ENCODE data around the gene CDK9.
"Not testable (repeated sequence)": the region's sequence is repeated elsewhere in the genome, so short reads cannot be mapped to it uniquely, and the experiment has no call there.

CDK9 gene
- 86.1 reads per million, percentile 80 among the genes with 10 or more reads in this experiment for total RNA-seq

DNA sequence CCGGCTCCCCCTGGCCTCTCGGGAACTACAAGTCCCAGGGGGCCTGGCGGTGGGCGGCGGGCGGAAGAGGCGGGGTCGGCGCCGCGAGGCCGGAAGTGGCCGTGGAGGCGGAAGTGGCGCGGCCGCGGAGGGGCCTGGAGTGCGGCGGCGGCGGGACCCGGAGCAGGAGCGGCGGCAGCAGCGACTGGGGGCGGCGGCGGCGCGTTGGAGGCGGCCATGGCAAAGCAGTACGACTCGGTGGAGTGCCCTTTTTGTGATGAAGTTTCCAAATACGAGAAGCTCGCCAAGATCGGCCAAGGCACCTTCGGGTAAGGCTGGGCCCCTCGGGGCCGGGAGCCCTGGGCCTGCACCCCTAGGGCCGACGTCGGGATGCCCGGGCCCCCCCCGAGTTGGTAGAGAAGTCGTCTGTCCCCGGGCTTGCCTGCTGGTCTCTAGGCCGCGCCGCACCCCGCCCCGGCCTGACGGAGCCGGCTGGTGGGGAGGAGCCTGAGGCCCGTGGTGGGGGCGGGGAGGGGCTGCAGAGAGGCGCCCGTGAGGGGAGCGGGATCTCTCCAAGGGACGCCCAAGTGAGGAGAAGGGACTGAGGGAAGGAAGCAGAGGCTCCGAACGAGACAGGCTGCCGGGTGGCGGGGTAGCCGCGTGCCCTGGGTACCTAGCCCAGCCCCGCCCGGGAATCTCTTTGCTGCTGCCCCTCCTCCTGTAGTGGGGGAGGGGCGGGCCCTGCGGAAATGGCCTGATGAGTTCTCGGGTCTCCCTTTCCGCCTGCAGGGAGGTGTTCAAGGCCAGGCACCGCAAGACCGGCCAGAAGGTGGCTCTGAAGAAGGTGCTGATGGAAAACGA, at the start of gene CDK9:
CDK9 (plus strand) TSS at position 102 of the 840 bp plus-strand sequence; CDS start at position 217, 115 bp downstream.
- peak; percentile 89 for DNase-seq

DNA sequence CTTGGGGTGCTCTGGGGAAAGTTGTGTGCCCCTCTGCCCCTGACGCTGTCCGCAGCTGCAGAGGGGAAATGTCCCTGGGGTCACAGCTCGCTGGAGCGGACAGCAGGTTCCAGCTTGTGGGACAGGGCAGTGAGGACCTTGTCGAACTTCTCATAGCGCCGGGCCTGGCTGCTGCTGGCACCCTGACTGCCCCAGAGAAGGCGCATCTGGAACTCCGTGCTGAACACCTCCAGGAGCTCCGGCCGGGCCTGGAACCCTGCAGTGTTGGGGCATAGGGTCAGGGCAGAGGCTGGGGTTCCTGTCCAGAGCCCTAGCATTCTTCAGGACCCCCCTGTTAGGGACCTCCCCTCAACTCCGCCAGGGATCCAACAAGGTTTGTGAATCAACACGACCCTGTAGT, 47.2 kb upstream of the CDK9 start:
- no peak for DNase-seq

DNA sequence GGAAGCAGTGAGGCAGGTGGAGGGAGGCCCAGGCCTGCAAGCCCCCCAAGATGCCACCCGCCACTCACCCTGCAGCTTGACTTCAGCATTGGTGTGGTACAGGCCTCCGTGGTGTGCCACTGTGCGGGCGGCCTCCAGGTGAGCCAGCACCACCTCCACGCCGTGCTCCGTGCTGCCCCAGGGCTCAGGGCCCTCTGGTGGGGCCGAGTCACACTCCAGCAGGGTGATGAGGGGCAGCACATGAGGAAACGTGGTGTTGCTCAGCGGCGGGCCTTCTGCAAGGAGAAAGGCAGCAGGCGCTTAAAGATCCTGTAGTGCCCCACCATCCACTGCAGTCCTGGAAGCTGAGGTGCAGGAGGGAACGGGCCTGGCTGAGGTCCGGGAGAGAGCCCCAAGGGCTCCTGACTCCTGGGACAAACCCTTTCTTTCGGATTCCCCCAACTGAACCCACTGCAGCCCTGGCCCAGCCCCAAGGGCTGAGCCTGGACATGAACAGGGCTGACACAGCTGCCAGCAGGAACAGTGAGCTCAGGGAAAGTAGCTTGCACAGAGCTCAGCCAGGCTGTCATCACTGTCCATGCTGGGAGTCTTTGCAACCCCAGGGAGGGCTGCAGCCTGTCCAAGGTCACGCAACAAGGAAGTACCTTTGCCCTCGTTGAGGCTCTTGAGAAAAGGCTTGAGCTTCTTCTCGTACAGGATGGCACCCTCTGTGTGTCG, 46.1 kb upstream of the CDK9 start:
- DNase-seq, result no peak

DNA sequence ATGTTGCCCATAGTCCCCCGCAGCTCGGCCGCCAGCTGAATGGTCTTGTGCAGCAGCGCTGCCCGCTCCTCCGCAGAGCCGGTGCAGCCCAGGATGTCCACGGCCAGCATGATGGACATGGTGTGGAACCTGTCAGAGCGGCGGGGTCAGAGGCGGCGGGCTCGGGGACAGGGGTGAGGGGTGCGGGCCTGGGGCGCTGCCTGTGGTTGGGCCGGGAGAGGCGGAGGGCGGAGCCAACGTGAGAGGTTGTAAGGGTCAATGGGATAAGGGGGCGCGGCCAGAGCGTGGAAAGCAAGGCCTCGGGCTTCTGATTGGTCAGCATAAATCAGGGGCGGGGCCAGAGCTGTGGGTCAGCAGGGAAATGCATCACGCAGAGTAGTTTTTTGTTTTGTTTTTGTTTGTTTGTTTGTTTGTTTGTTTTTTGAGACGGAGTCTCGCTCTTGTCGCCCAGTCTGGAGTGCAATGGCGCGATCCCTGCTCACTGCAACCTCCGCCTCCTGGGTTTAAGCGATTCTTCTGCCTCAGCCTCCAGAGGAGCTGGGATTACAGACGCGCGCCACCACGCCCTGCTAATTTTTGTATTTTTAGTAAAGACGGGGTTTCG, 43.9 kb upstream of the CDK9 start:
- no peak for DNase-seq

DNA sequence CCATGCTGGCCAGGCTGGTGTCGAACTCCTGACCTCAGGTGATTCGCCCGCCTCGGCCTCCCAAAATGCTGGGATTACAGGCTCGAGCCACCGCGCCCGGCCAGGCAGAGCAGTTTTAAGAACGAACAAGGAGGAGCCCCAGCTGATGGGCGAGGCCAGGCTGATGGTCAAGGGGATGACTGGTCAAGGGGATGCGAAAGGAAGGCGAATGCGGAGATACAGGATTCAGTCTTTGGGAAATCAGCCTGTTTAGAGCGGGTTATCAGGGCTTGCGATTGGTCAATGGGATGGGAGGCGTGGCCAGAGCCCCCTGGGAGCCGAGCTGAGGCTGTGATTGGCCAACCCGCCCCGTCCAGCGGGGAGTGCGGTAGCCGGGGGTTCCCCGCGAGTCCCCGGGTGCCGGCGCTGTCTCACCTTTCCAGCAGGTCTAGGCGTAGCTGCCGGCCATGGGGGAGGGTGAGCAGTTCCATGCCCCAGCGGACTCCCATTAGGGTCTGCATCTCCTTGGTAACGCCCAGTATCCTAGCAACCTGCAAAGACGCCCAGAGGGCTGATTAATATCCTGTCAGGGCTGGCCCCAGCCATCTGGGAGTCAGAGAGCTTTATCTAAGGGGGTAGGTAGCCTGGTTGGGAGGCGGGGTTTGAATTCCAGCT, 43.3 kb upstream of the CDK9 start:
- no peak for DNase-seq

DNA sequence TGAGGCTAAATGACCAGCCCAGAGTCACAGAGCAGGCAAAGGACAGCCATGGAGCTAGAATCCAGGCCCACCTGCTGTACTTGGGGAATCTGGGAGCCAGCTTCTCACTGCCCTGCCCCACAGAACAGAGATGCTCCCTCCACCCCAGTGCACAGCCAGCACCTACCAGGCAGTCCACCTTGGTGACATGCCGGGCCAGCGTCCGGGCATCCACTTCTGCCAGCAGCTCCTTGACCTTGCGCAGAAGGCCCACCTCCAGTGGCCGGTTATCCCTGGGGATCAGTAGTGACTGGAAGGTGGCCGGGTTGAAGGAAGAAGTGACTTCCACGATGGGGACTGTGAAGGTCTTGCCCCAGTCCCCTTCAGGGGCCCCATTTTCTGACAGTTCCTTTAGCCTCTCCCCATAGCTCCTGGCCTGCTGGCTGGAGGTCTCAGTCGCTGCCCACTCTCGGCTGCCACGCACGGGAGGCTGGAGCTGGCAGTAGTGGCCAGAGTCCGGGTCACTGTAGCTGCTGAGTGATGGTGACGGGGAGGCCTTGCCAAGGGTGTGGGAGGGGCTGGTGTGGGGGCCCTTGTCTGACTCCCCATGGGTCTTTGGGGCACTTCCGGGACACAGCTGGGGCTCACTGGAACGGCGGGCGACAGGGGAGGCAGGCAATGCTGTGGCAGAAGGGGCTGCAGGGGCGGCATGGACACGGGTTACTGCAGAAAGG, 41.3 kb upstream of the CDK9 start:
- DNase-seq, result no peak

DNA sequence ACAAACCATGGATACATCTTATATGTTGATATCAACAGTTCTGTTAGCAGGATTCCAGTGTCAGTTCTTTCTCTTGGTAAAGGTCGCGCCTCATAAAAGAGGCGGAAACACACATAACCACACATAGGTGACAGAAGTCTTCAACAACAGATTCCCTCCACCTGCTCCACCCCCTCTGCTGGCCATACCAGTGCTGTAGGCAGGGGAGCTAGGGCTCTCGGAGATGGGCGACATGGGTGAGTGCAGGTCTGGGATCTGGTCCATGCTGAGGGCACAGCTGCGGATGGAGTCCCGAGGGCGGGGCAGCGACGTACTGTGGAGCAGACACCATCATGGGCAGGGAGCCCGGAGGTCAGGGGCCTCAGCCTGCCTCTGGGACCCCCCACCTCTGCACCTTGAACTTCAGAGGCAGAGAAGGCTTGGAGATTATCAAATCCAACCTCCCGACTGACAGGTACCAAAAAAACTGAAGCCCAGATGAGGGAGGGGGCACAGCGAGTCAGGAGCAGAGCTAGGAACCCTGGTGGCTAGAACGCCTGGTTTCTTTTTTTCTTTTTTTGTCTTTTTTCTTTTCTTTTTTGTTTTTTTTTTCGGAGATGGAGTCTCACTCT, 38.8 kb upstream of the CDK9 start:
- no peak for DNase-seq

DNA sequence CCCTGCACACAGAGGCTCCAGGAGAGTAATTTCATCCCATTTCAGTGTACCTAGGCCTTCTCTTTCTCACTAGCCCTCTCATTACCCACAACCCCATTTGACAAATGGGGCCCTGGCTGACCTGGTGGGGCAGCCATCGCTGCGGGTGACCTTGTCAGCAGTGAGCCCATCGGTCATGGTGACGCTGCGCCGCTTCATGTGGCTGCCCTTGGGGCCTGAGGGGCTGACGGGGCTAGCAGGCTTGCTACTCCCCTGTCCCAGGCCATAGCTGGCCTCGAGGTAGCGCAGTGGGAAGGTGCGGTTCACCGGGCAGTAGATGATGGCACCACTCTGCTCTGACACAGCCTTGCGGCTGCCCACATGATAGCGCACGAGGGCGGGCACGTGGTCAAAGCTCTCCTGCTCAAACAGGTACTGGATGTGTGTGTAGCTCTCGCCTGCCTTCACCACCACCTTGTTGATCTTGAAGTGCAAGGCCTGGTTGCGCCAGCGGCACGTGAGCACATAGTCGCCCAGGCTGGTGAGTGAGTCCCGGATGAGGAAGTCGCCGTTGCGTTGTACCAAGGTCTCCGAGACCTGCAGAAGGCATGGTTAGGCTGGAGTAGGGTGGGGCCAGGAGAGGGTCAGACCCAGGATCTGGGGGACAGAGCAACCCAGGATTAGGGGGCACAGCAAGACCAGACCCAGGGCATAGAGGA, 36.6 kb upstream of the CDK9 start:
- DNase-seq, result no peak

DNA sequence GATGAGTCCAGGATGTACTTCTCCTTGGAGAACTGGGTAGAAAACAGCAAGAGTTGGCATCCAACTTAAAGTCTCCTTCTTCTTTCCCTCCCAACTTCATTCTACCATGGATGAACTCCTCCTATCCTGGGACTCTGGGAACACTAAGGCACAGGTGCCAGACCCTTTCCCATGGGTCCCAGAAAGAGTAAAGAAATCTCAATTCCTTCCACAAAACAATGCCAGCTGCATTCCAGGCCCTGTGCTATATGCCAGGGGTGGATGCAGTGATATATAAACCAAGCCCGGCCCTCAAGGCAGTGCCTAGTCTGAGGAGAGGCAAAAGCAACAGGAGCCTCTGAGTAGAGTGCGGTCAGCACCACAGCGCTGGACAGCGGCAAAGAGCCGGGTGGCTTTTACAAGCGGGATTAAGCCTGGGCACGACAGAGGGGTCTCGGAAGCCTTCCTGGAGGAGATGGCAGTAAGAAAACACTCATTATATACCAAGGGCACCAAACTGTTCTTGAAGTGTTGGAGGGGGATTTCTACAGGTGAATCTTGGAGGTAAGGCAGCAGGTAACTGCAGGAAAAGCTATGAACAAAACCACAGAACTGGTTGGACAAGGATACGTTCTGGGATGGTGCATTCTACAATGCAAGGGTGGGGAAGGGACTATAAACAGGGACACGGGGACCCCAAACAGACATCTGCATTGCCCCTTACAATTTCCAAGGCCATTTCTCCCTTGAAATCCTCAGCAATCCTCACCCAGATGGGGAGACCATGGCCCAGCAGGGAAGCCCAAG, 34.4 kb upstream of the CDK9 start:
- DNase-seq, result no peak

DNA sequence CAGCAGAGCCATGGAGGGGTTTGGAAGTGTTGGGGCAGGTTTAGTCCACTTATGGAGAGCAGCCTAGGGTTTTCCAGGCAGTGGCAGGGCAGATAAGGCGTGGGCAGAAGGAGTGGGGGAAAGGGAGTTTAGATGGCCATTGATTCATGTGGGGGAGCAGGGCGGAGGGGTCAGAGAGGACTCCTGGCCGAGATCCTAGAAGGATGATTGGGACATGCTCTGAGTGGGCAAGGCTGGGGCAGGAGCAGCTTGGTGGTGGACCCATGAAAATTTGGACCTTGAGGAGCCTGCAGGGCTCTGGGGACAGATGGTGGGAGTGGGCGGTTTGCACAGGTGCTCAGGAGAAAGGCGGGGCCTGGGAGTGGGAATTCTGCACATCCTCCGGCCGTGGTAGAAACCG, 32.7 kb upstream of the CDK9 start:
- no peak for DNase-seq

DNA sequence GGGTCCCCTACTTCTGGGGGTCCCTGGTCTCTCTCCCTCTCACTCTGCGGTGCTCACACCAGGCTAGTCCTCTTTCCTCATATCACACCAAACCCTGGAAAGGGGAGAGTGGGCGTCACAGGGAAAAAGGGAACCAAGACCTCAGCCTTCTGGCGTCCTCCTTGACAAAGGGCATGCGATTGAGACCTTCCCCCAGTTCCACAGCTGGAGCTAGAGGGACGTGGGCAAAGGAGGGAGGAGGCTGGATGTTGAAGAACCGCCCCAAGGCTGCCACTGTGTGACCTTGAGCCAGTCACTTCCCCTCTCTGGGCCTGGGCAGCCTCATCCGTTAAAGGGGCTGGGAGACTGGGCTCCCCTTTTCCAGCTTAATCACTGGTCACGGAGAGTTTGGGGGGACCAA, 32.2 kb upstream of the CDK9 start:
- no peak for DNase-seq

DNA sequence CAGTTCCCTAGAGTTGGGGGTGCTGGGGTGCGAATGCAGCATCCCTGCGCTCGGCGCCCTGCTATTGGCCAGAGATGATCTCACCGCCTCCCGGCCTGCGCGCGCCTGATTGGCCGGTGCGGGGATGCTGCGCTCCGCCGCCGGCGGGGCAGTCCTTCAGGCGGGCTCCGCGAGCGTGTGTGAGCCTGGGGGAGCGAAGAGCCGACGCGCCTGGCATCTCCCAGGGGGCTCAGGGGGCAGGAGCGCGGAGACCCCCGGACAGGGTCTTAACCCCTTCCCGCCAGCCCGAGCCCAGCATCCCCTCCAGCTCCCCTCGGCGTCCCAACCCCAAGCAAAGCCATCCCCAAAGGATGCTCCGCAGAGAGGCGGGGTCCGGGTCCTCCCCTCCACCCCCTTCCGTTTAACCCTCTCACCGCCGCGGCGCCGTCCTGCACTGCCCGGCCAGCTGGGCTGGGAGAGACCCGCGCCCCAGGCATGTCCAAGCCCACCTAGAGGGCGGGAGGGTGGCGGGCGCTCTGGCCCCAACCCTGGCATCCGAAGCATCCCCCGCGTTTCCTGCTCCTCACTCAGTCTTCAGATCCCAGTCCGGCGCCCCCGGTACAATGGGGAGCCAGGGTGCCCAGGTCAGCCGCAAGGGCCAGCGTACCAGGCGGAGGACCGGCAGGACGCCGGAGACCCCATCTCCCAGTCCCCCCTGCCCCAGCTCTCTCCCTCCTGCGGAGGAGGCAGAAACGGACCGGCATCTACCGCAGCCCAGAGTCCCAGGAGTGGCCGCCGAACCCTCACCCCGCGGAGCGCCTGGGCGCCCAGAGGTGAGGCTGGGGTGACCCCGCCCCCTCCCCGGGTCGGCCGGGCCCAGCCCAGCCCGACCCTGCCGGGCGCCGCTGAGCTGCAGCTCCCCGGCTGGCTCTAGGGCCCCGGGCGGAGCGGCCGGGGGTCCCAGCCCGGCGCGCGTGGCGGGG, 31.5 kb upstream of the CDK9 start:
- DNase-seq, result no peak

DNA sequence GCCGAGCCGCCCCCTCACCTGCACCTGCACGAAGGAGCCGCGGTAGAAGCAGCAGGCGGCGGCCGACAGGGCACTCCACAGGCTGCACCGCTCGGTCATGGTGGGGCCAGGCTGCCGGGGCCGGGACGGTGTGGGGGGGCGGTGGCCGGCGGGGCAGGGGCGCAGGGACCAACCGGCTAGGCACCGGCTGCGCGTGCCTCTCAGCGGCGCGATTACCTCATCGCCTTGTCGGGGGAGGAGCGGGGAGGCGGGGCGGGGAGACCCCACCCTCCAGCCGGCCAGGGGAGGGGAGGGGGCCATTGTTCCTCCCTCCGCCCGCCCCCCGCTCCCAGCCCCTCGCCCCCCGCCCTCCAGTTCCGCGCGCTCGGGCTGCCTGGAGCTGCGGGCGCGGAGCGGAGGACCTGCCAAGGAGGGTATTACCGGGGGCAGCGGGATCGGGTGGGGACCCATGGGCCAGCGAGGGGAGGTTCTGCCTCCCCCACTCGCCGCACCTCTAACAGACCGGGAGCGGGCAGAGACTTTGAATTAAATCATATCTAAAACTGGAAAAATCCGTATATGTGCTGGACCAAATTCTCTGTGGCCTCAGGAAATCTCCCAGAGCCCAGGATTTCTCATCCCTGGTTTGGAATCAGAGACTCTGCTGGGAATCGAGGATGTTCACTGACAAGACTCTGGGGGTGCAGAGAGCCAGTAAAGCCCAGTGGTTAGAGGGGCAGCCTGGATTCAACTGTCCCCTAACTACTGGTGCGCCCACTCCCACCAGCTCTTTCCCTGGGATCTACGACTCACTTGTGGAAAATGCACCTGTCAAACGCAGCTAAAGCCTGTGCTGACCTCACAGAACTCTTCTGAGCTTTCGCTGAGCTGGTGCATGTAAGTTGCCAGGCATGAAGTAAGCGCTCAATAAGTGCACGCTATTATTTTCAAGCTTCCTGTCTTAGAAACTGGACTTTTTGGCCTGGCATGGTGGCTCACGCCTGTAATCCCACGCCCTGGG, 30.5 kb upstream of the CDK9 start:
- DNase-seq, result no peak

DNA sequence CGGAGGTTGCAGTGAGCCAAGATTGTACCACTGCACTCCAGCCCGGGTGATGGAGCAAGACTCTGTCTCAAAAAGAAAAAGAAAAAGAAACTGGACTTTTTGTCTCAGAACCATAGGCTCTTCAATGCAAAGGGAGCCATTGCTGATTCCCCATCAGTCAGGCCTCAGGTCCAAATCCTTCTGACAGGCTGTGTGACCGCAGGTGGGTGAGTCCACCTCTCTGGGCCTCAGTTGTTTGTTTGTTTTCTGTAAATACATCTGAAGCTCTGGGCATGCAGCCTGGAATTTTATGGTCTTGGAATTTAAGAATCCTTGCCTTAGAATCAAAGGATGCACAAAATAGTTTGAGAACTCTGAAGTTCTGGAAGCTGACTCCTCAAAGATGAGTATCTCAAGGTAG, 29.6 kb upstream of the CDK9 start:
- DNase-seq, result no peak

DNA sequence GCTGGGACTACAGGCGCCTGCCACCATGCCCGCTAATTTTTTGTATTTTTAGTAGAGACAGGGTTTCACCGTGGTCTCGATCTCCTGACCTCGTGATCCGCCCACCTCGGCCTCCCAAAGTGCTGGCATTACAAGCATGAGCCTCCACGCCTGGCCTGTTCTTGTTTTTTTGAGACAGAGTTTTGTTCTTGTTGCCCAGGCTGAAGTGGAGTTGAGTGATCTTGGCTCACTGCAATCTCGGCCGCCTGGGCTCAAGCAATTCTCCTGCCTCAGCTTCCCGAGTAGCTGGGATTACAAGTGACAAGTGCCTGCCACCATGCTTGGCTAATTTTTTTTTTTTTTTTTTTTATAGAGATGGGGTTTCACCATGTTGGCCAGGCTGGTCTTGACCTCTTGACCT, 29.1 kb upstream of the CDK9 start:
- not testable (repeated sequence) for DNase-seq

DNA sequence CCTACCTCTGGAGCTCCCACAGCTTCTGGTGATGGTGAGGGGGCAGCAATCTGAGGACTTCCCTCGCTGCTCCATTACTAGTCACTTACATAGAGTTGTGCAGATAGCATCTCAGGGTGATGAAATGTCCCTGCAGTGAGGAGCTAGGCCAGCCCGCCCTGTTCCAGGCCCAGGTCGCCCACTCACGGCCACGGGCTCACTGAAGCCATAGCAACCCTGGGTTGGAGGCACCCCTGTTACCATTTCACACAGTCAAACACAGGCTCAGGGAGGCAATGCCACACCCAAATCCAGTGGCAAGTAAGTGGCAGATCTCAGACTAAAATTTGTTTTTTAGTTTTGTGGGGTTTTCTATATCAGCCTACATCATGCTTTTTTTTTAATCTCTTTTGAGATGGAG, 27.0 kb upstream of the CDK9 start:
- no peak for DNase-seq

DNA sequence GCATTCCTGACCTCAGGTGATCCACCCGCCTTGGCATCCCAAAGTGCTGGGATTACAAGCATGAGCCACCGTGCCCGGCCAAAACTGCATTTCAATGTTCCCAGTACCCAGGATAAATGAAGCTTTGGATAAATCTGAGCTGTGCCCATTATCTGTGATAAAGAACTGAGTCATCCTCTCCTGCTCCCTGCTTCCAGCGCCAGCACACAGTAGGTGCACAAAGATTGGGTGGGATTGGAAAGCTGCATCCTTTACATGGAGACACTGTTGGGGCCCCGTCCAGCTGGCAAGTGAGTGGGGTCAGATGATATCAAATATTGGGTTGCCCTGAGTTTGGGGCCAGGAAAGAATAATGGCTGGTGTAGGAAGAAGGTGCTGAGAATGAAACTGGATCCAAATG, 24.8 kb upstream of the CDK9 start:
- no peak for DNase-seq

DNA sequence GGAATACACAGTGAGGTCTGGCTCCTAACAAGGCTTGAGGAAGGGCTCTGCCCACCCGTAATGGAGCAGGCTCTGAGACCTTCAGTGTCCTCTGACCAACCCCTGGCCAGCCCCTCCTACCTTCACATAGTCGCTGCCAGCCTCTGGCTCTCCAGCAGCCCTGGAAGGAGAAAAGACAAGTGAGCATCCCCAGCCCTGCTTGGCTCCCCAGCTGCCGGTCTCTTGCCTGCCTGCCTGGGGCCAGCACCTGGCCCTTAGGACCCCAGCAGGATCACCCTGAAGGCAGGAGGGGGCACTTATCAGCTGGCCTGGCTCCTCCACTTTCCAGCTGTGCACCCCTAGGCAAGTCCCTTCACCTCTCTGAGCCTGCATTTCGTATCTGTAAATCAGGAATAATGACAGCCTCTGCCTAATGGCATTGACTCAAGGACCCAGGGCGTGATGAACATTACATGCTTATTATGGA, 24.3 kb upstream of the CDK9 start:
- DNase-seq, result no peak
